Parathyroid adenoma (tissue), 2 donors: ENCODE data around the gene CDH12.

Source experiments
- H2AFZ ChIP-seq: fragments of 300-600 bp; sonication (generic); one replicate; pipeline ENCODE4 v1.7.0; 2017; ENCODE audit warnings: antibody characterized with exemption, mild to moderate bottlenecking
- H3K27ac ChIP-seq: fragments of 300-600 bp; sonication (generic); one replicate; pipeline ENCODE4 v1.7.0; 2017
- H3K27me3 ChIP-seq: fragments of 300-600 bp; sonication (generic); one replicate; pipeline ENCODE4 v1.7.0; 2017; ENCODE audit warnings: low read length; ENCODE audit not compliant: control insufficient read depth, insufficient read depth
- H3K36me3 ChIP-seq: fragments of 300-600 bp; sonication (generic); one replicate; pipeline ENCODE4 v1.7.0; 2017; ENCODE audit warnings: low read length; ENCODE audit not compliant: control insufficient read depth, insufficient read depth
- H3K4me1 ChIP-seq: fragments of 300-600 bp; sonication (generic); one replicate; pipeline ENCODE4 v1.7.0; 2017; ENCODE audit warnings: control low read depth
- H3K4me2 ChIP-seq: fragments of 300-600 bp; sonication (generic); one replicate; pipeline ENCODE4 v1.7.0; 2017; ENCODE audit warnings: low read length
- H3K4me3 ChIP-seq: fragments of 300-600 bp; sonication (generic); one replicate; pipeline ENCODE4 v1.7.0; 2017; ENCODE audit warnings: low read depth, low read length
- H3K79me2 ChIP-seq: fragments of 300-600 bp; sonication (generic); one replicate; pipeline ENCODE4 v1.7.0; 2017; ENCODE audit warnings: control low read depth
- H3K9ac ChIP-seq: fragments of 300-600 bp; sonication (generic); one replicate; pipeline ENCODE4 v1.7.0; 2017; ENCODE audit warnings: mild to moderate bottlenecking
- H3K9me3 ChIP-seq: fragments of 300-600 bp; sonication (generic); one replicate; pipeline ENCODE4 v1.7.0; 2017; ENCODE audit warnings: low read length; ENCODE audit not compliant: control insufficient read depth
- CTCF ChIP-seq: fragments of 300-600 bp; sonication (generic); IDR thresholded peaks from one replicate; pipeline ENCODE4 v1.7.0; 2017; ENCODE audit warnings: antibody characterized with exemption, mild to moderate bottlenecking
- donor health status: primary hyperparathyroidism.

Gene CDH12

GRCh38 chr5:22764736-22765135 is 88.4 kb downstream of the CDH12 start:
- Histone ChIP-seq H3K4me2 (no peak overlapping the region), H3K27me3 (no peaks in the 10 kb centered on the region), H3K4me1 (no peaks in the 10 kb centered on the region), H3K36me3 (no peaks in the 10 kb centered on the region), H3K79me2 (no peaks in the 10 kb centered on the region), H3K9me3 (no peaks in the 10 kb centered on the region), H3K27ac (no peak overlapping the region), H2AFZ (no peak overlapping the region), H3K9ac (no peak overlapping the region), H3K4me3 (no peak overlapping the region)
- no peak for TF ChIP-seq CTCF

- H3K4me2 ChIP-seq = no peak overlapping the region
- H2AFZ ChIP-seq = no peak overlapping the region
- no peak overlapping the region for H3K9ac ChIP-seq
- no peaks in the 10 kb centered on the region for H3K36me3 ChIP-seq
- H3K79me2 ChIP-seq = no peaks in the 10 kb centered on the region
- H3K9me3 ChIP-seq = no peaks in the 10 kb centered on the region
- no peak overlapping the region for H3K4me3 ChIP-seq
- no peak overlapping the region for H3K27ac ChIP-seq
- H3K4me1 ChIP-seq = no peaks in the 10 kb centered on the region
- H3K27me3 ChIP-seq = no peaks in the 10 kb centered on the region
- TF ChIP-seq CTCF = no peak
Measured at GRCh38 chr5:22757776-22758175, 95.4 kb downstream of the CDH12 start.

GRCh38 chr5:22754155-22754554 is 99.0 kb downstream of the CDH12 start:
- Histone ChIP-seq H3K9me3 (no peaks in the 10 kb centered on the region), H3K4me3 (no peak overlapping the region), H3K4me2 (no peak overlapping the region), H2AFZ (no peak overlapping the region), H3K4me1 (no peaks in the 10 kb centered on the region), H3K27ac (no peak overlapping the region), H3K36me3 (no peaks in the 10 kb centered on the region), H3K79me2 (no peaks in the 10 kb centered on the region), H3K9ac (no peak overlapping the region), H3K27me3 (no peaks in the 10 kb centered on the region)
- TF ChIP-seq CTCF = no peak

- Histone ChIP-seq H3K79me2 (no peaks in the 10 kb centered on the region), H3K9ac (no peak overlapping the region), H3K36me3 (no peaks in the 10 kb centered on the region), H2AFZ (no peak overlapping the region), H3K27ac (no peak overlapping the region), H3K4me3 (no peak overlapping the region), H3K4me1 (no peaks in the 10 kb centered on the region), H3K4me2 (no peak overlapping the region), H3K27me3 (no peaks in the 10 kb centered on the region), H3K9me3 (no peaks in the 10 kb centered on the region)
- TF ChIP-seq CTCF = no peak
Measured at GRCh38 chr5:22751536-22751935, 101.6 kb downstream of the CDH12 start.

- H3K4me3 ChIP-seq = no peak overlapping the region
- H3K4me1 ChIP-seq = no peaks in the 10 kb centered on the region
- no peak overlapping the region for H2AFZ ChIP-seq
- H3K27me3 ChIP-seq = no peaks in the 10 kb centered on the region
- no peak for TF ChIP-seq CTCF
- no peak overlapping the region for H3K27ac ChIP-seq
- no peak overlapping the region for H3K9ac ChIP-seq
- H3K79me2 ChIP-seq = no peaks in the 10 kb centered on the region
- no peak overlapping the region for H3K4me2 ChIP-seq
- no peaks in the 10 kb centered on the region for H3K36me3 ChIP-seq
- no peaks in the 10 kb centered on the region for H3K9me3 ChIP-seq
Measured at GRCh38 chr5:22736443-22737003, 116.6 kb downstream of the CDH12 start.
